ENCODE data around the gene ANKRD66.
"Not testable (repeated sequence)": the region's sequence is repeated elsewhere in the genome, so short reads cannot be mapped to it uniquely, and the experiment has no call there.

The ANKRD66 gene

DNA sequence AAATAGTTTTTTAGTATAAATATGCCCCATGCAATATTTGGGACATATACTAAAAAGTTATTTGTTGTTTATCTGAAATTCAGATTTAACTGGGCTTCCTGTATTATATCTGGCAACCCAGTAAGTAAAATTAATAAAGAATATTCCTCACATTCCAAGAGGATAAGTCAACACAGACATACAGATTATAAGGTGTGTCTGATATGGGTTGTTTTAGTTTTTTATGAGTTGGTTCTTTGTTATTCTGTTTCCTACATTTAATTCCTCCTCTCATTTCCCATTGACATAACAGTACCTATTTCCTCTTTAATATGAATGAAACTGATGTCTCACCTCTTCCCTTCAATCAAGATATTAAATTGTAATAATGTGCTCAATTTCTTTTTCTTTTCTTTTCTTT is 9.8 kb upstream of the ANKRD66 start:
- DNase-seq (ENCODE audit: low read depth) = no peak
- no peak overlapping the region for H3K4me3 ChIP-seq (ENCODE audit: low read depth, low read length)
- TF ChIP-seq, protein P1, sequence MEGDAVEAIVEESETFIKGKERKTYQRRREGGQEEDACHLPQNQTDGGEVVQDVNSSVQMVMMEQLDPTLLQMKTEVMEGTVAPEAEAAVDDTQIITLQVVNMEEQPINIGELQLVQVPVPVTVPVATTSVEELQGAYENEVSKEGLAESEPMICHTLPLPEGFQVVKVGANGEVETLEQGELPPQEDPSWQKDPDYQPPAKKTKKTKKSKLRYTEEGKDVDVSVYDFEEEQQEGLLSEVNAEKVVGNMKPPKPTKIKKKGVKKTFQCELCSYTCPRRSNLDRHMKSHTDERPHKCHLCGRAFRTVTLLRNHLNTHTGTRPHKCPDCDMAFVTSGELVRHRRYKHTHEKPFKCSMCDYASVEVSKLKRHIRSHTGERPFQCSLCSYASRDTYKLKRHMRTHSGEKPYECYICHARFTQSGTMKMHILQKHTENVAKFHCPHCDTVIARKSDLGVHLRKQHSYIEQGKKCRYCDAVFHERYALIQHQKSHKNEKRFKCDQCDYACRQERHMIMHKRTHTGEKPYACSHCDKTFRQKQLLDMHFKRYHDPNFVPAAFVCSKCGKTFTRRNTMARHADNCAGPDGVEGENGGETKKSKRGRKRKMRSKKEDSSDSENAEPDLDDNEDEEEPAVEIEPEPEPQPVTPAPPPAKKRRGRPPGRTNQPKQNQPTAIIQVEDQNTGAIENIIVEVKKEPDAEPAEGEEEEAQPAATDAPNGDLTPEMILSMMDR (IDR thresholded peaks at IDR 0.05; ENCODE audit: insufficient read depth, low read depth, low read length, missing control alignments) = no peak

DNA sequence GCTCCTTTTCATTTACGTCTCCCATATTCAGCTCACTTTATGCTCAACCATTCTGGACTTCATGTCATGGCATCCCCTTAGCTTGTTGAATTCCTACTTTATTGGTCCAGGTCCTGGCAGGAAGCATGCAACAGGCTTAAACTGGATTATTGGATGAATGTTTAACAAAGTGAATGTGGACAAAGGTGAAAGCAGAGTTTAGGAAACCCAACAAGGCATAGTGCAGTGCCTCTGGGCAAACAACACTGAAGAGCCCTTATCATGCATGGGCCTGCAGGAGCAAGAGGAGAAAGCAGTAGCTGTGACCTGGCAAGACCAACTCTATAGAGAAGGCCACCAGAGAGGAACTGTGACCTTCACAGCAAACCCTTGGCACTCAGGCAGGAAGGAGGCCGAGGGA is 5.3 kb upstream of the ANKRD66 start:
- DNase-seq (ENCODE audit: low read depth) = no peak
- no peak overlapping the region for H3K4me3 ChIP-seq (ENCODE audit: low read depth, low read length)
- TF ChIP-seq, protein P1 (IDR thresholded peaks at IDR 0.05; ENCODE audit: insufficient read depth, low read depth, low read length, missing control alignments) = no peak

DNA sequence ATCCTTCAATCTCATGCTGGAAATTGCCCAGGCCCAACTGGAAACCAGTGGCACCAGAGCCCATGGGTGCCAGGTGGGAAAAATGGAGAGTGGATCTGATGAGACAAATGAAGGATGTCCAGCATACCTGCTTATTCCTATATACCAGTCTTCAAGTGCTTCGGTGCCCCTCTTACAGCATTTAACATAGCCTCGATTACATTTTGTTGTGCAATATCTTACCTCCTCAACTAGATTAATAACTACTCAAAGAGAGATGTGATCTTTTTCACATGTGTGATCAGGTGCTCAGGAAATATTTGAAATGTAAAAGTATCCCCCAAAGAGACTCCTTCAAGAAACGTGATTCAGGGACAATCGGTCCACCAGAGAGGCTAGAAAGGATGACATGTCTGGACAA is 4.8 kb upstream of the ANKRD66 start:
- DNase-seq (ENCODE audit: low read depth) = no peak
- TF ChIP-seq, protein P1 (IDR thresholded peaks at IDR 0.05; ENCODE audit: insufficient read depth, low read depth, low read length, missing control alignments) = no peak

DNA sequence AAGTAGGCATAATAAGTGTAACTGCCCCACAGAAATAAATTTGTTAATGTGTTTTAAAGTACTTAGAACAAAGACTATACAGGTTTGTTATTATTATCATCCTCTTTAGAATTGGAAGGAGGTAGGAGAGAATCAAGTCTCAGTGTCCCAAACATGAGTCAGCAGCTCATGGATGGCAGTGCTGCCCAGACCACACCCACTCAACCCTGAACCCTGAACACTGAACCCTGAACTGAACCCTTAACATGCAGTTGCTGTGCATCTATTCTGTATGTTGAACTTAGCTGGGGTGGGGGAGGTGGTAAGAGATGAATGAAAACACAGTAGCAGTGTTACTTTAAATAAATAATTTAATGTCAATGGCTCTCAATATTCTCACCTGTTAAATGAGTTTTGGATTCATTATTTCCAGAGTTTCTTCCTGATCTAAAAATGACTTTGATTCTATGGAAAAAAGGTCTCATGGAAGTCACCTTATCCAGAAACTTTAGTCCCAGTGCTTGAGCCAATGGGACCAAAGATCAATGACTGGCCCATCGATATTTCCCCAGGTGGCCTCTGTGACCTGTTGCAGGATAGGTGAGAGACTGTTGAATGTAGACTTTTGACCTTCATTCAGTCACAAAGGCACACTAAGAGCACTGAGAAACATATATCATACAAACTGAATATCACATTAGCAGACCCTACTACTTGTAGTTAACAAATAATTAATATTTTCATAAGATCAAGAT is 3.1 kb upstream of the ANKRD66 start:
- no peak overlapping the region for H3K4me3 ChIP-seq (ENCODE audit: low read depth, low read length)
- DNase-seq (ENCODE audit: low read depth) = no peak
- TF ChIP-seq, protein P1 (IDR thresholded peaks at IDR 0.05; ENCODE audit: insufficient read depth, low read depth, low read length, missing control alignments) = no peak

More for the DNA sequence above, 4.8 kb upstream of the ANKRD66 start:
- H3K4me3 ChIP-seq (ENCODE audit: low read depth, low read length) = no peak overlapping the region

DNA sequence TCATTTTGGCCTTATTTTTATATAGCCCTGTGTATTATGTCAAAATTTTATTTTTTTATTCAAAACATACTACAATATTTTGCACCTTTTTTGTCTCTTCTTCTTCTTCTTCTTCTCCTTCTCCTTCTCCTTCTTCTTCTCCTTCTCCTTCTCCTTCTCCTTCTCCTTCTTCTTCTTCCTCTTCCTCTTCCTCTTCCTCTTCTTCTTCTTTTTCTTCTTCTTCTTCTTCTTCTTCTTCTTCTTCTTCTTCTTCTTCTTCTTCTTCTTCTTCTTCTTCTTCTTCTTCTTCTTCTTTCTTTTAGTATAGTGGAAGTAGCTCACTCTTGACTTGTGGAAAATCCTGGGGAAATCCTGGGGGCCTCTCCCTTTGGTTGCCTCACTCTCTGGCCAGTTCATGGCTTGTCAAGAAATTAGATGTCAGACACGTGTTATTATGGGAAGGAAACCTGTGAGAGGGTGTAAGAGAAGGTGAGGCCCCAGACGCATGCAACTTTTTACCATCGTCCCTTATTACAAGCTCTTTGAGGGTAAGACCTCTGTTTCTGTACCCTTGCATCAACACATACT is 2.5 kb upstream of the ANKRD66 start:
- DNase-seq (ENCODE audit: low read depth); H3K4me3 ChIP-seq (ENCODE audit: low read depth, low read length): not testable (repeated sequence)

DNA sequence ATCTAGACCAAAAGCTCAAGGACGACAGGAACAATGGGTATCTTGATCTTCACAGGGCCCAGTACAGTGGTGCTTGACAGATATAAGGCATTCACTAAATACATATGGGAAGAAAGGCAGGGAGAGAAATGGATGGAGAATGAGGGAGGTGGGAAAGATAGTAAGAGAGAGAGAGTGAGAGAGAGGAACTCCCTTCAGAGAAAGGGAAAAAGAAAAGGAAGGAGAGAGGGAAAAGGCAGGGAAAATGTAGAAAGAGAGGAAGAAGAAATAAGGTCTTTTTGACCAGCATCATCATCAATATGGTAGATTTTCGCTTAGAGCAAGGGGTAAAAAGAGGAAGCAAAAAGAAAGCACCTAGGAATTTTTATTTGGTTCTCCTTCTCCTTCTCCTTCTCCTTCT is 760 bp upstream of the ANKRD66 start:
- TF ChIP-seq, protein P1 (IDR thresholded peaks at IDR 0.05; ENCODE audit: insufficient read depth, low read depth, low read length, missing control alignments) = no peak
- DNase-seq (ENCODE audit: low read depth) = no peak
- H3K4me3 ChIP-seq (ENCODE audit: low read depth, low read length) = no peak overlapping the region

DNA sequence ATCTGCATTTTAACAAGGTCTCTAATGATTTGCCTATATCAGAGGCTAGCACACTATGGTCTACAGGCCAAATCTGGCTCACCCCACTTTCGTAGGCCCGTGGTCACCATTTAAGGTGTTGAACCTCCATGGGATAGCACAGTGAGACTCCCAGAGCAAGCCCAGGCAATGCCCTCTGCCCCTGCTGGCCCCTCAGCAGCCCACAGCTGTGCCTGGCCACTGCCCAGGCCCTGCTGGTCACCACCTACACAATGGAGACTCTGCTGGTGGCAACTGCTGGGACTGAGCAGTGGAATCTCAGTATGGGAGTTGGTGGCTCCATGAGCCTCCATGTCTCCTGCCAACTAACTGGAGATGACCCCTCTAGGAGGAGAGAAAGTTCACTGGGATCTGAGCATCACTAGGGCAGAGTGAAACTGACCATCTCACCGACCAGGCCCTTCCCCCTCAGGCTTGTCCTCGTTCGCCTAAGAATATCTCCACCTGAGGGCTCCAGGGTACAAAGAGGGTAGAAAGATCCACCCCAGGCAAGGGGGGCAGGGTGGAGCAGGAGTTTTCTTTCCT is 2.3 kb downstream of the ANKRD66 start:
- DNase-seq (ENCODE audit: low read depth) = no peak
- TF ChIP-seq, protein P1 (IDR thresholded peaks at IDR 0.05; ENCODE audit: insufficient read depth, low read depth, low read length, missing control alignments) = no peak
- H3K4me3 ChIP-seq (ENCODE audit: low read depth, low read length) = no peak overlapping the region
